Astrocyte of the hippocampus (primary cell): ENCODE measurements around the gene FETUB.
"Not testable (repeated sequence)": the region's sequence is repeated elsewhere in the genome, so short reads cannot be mapped to it uniquely, and the experiment has no call there.

Experiments
- DNase-seq: peaks from one replicate; pipeline ENCODE4 v3.0.0; 2011; ENCODE audit warnings: low read depth, low spot score

FETUB gene

DNA sequence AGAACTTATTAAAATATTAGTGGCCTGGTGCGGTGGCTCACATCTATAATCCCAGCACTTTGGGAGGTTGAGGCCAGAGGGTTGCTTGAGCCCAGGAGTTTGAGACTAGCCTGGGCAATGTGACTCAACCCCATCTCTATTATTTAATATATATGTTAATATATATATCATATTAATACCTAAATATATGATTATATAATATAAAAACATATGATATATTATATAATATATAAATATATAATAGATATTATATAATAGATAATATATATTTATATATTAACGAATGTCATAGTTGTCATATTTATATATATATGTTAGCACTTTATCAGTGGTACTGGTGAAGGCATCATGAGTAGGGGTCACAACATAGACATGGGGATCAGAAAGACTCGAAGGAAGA lies 30.9 kb downstream of the FETUB start:
- no peak for DNase-seq

DNA sequence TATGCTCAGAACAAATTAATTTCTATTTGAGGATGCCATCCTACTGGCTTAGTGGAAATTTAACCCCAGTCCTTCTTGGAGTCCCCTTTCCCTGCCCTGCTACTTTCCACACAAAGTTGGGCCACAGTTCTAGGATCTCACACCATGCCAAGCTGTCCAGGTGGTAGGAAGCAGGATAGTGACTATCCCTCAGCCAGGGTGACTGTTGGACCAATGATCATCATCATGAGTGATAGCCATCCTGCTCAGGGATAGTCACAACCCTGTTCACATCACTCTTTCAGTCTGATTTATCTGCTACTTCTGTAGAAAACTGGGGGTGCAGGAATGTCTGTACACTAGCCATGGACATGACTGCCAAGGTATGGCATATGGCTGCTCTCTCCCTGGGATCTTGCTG lies 38.4 kb downstream of the FETUB start:
- DNase-seq, result no peak

DNA sequence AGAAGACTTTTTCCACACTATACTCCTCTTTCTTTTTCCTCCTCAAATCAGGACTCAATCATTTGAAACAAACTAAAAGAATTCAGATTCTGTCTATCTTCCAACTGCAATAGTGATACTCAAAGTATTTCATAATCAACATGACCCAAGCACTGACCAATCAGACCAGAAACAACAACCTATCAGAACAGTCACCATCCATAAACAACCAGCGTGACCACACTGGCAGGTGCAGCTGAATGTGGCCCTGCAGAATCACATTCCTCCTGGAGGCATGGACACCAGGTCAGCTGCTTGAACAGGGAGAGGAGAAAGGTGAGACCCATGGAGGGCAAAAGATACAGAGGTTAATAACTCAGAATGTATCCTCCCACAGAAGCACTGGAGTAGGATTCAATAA lies 39.0 kb downstream of the FETUB start:
- DNase-seq, result no peak

DNA sequence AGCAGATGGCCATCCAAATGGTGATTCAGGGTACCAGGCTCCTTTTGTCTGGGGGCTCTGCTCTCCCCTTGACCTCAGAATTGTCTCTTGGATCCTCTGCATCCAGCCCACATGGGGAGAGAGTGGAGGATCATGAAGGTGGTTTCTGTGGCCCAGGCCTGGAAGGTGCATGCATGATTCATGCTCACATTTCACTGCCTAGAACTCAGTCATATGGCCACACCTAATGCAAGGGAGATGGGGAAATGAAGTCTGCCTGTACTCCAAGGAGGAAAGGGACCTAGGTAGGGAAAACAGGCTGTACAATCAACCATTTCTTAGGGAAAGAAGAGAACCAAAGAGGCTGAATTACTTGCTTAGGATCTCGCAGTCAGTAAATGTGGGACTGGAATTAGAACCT lies 40.7 kb downstream of the FETUB start:
- no peak for DNase-seq

DNA sequence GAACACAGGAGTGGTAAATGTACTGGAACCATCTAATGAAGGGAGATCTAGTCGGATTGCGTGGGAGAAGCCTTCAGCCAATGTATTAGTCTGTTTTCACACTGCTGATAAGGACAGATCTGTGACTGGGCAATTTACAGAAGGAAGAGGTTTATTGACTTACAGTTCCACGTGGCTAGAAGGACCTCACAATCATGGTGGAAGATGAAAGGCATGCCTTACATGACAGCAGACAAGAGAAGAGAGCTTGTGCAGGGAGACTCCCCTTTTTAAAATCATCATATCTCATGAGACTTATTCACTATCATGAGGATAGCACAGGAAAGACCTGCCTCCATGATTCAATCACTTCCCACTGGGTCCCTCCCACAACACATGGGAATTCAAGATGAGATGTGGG lies 42.6 kb downstream of the FETUB start:
- DNase-seq, result no peak

DNA sequence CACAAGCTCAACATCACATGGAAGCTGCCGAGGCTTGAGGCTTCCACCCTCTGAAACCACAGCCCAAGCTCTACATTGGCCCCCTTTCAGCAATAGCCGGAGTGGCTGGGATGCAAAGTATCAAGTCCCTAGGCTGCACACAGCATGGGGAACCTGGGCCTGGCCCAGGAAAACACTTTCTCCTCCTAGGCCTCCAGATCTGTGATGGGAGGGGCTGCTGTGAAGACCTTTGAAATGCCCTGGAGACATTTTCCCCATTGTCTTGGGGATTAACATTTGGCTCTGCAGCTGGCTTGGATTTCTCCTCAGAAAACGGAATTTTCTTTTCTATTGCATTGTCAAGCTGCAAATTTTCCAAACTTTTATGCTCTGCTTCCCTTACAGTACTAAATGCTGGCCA lies 43.8 kb downstream of the FETUB start:
- DNase-seq, result no peak

DNA sequence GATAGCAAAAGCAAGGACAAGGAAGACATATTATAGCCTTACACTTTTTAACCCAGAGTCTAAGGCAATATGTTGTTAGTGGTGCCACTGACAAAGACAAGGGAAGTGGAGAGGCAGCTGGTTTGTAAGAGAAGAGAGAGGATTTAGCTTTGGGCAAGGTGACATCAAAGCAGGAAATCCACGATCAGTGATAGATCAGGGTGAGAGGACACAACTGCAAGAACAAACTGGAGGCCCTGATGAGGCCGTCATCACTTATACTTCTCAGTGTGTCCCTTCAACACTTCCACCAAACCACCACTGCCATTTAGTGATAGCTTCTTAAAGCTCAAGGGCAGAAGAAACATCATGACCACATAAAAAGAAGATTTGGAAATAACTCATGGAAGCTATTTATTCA lies 46.3 kb downstream of the FETUB start:
- not testable (repeated sequence) for DNase-seq

DNA sequence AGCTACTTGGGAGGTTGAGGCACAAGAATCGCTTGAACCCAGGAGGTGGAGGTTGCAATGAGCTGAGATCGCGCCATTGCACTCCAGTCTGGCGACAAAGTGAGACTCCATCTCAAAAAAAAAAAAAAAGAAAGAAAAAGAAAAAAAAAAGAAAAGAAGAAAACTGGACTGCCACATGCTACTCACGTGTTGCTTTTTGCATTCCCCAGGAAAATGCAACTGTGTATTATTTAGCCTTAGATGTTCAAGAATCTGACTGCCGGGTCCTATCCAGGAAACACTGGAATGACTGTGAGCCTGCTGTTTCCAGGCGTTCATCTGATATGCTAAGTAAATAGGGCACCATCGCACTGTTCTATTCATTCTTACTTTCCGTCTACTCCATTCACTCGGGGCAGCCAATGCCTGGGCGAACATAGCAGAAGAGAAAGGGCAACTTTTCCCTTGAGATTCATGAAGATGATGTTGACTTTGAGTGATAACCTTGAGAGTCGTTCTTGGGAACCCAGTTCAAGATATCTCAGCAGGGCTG lies 47.0 kb downstream of the FETUB start:
- DNase-seq, result no peak

DNA sequence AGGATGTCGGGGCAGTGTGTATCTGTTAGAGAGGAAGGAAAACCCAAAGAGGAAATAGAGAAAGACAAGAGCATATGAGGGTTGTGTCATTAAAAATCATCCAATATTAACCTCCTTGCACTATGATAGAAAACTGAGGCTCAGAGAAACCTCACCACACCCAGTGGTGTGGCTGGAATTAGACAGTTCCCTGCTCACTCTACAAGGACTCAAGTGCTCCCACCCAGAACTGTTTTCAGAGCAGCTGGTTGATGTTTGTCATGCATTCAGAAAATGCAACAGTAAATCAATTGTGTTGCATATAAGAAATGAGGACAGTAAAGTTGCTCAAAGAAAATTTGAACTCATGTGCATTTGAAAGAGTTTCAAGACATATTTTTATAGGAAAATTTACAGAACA lies 50.1 kb downstream of the FETUB start:
- not testable (repeated sequence) for DNase-seq

DNA sequence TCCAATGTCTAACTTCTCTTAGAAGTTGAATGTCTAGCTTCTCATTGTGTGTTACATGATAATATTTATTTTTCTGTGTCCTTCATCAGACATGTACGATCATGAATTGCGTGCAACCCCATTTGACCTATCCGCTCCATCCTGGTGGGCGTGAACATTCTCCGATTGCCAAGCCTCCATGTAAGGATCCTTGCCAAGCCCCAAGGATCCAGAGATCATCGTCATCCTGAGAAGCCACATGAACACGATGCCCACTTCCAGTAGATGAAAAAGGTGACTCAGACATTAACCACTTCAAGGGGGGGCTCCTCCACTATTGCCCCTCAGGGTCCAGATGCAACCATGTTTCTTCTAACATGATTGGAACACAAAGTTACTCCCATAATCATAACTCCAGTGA lies 51.5 kb downstream of the FETUB start:
- DNase-seq, result no peak

DNA sequence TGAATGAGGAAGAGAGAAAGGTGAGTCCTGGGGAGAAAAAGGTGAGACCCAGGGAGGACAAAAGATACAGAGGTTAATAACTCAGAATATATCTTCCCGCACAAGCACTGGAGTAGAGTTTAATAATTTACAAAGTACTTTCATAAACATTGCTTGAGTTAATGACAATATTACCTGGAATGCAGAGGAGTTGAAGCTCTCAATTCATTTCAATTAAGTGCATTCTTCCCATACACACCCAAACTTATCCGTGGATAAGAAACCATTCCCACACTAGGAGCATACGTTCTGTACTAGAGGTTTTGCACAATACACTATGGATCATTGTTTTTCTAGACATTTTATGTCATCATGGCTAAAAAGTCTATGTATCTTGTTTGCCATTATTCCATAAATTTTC lies 53.6 kb downstream of the FETUB start:
- DNase-seq, result no peak

DNA sequence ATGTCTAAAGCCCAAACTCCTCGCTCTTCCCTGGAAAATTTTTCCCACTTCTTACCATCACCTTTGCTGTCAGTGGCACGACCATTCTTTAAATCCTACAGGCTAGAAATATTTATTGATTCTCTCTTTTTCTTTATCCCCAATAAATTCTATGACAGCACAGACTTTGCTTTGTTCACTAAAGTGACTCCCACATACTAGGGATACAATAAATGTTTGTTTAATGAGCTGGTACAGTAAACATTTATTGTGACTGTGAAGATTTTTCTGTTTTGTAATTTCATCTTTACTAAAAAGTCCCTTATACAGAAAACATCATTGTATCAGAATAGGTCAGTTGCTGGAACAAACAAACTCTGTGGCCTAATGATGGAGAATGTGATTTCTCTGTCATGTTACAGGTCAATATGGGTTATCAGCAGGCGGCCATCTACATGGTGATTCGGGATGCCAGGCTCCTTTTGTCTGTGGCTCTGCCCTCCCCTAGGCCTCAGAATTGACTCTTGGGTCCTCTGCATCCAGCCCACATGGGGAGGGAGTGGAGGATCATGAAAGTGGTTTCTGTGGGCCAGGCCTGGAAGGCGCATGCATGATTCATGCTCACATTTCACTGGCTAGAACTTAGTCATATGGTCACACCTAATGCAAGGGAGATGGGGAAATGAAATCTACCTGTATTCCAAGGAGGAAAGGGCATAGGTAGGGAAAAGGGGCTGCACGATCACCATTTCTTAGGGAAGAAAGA lies 54.3 kb downstream of the FETUB start:
- no peak for DNase-seq

DNA sequence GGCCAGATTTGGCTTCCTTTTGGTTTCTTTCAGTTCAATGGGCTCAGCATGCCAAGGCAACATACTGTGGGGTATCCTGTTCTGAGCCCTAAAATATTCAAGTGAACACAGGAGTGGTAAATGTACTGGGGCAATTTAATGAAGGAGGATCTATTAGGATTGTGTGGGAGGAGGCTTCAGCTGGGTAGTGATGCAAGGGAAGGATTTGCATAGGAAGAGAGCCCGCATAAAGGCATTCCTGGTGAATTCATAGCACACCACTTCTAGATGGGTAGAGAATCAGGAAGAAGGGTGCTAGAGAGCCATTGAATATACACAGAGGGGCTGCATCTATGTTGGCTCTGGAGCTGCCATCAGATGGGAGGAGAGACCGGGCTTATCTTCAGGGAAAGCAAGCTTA lies 56.3 kb downstream of the FETUB start:
- no peak for DNase-seq

DNA sequence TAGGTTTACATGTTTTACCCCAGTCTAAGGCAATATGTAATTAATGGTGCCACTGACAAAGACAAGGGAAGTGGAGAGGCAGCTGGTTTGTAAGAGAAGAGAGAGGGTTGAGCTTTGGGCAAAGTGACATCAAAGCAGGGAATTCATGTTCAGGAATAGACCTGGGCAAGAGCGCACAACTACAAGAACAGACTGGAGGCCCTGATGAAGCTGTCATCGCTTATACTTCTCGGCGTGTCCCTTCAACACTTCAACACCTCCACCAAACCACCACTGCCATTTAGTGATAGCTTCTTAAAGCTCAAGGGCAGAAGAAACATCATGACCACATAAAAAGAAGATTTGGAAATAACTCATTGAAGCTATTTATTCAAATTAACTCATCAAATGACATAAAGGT lies 57.3 kb downstream of the FETUB start:
- no peak for DNase-seq

DNA sequence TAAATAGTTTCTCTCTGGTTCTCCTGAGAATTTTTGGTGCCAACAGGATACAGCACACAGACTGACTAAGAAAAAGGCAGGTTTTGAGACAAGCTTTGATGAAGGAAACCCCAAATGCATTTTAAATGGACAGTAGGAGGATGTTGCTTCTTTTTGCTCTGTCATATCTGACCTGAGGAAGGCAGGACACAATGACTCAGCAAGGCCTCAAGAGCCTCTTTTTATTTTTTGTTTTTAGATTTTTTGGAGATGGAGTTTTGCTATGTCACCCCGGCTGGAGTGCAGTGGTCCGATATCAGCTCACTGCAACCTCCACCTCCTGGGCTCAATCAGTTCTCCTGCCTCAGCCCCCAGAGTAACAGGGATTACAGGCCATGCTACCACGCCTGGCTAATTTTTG lies 60.1 kb downstream of the FETUB start:
- DNase-seq, result no peak

DNA sequence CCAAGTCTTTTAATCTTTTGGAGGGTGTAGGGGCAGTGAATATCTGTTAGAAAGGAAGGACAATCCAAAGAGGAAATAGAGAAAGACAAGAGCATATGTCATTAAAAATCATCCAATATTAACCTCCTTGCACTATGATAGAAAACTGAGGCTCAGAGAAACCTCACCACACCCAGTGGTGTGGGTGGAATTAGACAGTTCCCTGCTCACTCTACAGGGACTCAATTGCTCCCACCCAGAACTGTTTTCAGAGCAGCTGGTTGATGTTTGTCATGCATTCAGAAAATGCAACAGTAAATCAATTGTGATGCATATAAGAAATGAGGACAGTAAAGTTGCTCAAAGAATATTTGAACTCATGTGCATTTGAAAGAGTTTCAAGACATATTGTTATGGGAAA lies 62.3 kb downstream of the FETUB start:
- not testable (repeated sequence) for DNase-seq
